Measurements from ENCODE around the gene GLUL.

DNA sequence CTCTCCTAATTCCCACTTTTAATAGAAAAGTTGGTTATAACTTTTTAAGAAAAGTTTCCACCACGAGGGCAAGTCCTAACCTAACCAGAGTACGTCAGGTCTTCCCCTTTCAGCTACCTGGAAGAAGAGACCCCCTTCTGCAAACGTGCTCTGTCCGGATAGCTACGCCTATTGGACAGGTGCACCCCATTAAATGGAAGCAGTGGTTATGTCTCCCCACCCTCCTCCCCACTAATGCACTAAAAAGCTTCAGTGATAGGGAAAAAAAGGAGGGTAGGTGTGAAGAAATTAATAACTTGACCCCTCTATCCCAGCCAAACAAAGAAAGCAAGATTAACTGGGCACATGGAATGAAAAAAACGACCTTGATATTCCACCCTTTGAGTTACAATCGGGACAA is 7.7 kb downstream of the GLUL start:
- TF ChIP-seq ISL1 (CRISPR knock-in tag; IDR thresholded peaks at IDR 0.05) (no peak), ZNF70 (CRISPR knock-in tag; IDR thresholded peaks at IDR 0.05) (no peak)
